HFF-Myc (cell line): ENCODE data around the gene CDH12.
"Not testable (repeated sequence)": the region's sequence is repeated elsewhere in the genome, so short reads cannot be mapped to it uniquely, and the experiment has no call there.

Source experiments
- DNase-seq: peaks from one replicate; pipeline ENCODE4 v3.0.0-alpha.2; 2011; ENCODE audit warnings: low read depth; ENCODE audit errors: extremely low read depth
- H3K4me3 ChIP-seq: replicated peaks from 2 replicates; pipeline ENCODE4 v1.5.1; 2011; ENCODE audit warnings: low read depth, mild to moderate bottlenecking, control low read depth, low read length
- TF ChIP-seq, protein P1 (sequence below): IDR thresholded peaks from 2 replicates; pipeline ENCODE4 v1.5.1; 2012; ENCODE audit warnings: mild to moderate bottlenecking, low read depth, low read length, control low read depth; ENCODE audit errors: missing control alignments

CDH12 gene

DNA sequence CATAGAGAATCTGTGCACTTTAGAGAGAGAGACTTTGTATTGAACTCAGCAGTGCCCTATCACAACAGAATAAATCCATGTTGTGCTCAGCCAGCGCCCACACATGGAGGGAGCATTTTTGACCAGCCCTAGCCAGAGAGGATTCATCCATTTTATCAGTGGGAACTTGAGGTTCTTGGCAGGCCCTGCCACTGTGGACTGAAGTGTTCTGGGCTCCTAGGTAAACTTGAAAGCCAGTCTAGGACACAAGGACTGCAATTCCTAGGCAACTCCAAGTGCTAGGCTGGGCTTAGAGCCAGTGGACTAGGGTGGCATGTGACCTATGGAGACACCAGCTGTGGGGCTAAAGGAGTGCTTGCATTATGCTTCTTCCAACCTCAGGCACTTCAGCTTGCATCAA is 523.5 kb downstream of the CDH12 start:
- TF ChIP-seq, protein P1, sequence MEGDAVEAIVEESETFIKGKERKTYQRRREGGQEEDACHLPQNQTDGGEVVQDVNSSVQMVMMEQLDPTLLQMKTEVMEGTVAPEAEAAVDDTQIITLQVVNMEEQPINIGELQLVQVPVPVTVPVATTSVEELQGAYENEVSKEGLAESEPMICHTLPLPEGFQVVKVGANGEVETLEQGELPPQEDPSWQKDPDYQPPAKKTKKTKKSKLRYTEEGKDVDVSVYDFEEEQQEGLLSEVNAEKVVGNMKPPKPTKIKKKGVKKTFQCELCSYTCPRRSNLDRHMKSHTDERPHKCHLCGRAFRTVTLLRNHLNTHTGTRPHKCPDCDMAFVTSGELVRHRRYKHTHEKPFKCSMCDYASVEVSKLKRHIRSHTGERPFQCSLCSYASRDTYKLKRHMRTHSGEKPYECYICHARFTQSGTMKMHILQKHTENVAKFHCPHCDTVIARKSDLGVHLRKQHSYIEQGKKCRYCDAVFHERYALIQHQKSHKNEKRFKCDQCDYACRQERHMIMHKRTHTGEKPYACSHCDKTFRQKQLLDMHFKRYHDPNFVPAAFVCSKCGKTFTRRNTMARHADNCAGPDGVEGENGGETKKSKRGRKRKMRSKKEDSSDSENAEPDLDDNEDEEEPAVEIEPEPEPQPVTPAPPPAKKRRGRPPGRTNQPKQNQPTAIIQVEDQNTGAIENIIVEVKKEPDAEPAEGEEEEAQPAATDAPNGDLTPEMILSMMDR = no peak
- no peak for DNase-seq
- no peak overlapping the region for H3K4me3 ChIP-seq

- no peak overlapping the region for H3K4me3 ChIP-seq
- TF ChIP-seq, protein P1 = no peak
- DNase-seq = no peak
Measured at GRCh38 chr5:22319798-22320197, 533.3 kb downstream of the CDH12 start.

DNA sequence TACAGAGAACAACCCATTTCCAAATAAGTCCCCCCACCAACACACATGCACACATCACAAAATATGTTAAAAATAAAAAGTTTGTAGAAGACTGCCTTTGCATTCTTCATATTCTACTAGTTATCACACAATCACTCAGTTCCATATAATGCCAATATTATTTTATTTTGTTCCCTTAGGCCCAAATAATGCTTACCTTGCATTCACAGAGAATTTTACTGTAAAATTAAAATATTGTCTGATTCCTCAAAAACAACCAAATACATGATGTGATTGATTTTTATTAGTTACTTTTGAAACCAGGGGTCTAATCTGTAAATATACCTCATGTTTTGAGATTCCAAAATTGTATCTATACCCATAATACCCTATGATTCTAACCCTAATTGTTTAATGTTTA is 536.9 kb downstream of the CDH12 start:
- TF ChIP-seq, protein P1 = no peak
- no peak overlapping the region for H3K4me3 ChIP-seq
- DNase-seq = no peak

- DNase-seq = not testable (repeated sequence)
Measured at GRCh38 chr5:22315052-22315451, 538.1 kb downstream of the CDH12 start.

DNA sequence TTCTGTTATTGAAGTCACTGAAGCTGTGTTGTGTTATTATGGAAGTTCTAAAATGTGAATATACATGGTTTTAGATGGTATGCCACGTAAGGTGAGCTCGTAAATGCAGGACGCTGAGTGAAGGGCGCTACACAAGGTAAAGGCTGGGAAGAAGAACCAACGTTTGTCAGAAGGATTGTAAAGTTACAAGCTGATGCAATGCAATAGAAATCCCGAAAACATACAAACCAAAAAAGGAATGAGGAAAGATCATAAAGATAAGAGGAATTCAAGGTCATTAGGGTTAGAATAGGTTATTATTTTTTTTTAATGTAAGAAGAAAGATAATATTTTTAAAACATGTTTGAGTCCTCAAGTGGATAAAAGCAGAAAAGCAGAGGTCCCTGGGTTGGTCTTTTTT is 538.6 kb downstream of the CDH12 start:
- TF ChIP-seq, protein P1 = no peak
- no peak overlapping the region for H3K4me3 ChIP-seq
- no peak for DNase-seq

More at GRCh38 chr5:22315052-22315451, 538.1 kb downstream of the CDH12 start:
- H3K4me3 ChIP-seq = not testable (repeated sequence)

GRCh38 chr5:22306011-22306410 is 547.1 kb downstream of the CDH12 start:
- no peak for DNase-seq
- no peak overlapping the region for H3K4me3 ChIP-seq
- TF ChIP-seq, protein P1 = no peak

DNA sequence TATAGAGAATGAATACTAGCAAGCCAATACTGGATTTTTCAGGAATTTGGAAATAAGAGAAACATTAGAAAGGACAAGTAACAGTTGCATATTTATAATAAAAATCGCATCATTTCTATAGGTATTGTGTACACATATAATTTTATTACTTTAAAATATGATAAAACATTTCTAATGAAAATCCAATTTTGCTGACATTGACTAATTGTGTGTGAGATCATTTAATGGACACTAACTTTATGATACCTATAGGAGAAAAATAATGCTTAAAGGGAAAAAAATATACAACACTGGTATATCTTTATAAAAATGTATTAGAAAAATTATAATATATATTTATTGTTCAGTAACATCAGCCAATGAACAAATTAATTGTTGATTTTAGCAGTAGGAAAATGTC is 557.3 kb downstream of the CDH12 start:
- TF ChIP-seq, protein P1 = no peak
- no peak overlapping the region for H3K4me3 ChIP-seq

More for the DNA sequence above, 557.3 kb downstream of the CDH12 start:
- DNase-seq = no peak
